Keratinocyte (primary cell): ENCODE results near the gene SIX3. TPM values are rescaled to one million over a fixed set of nuclear protein-coding genes. Genes with fewer than 3 reads are reported as not detected.
A peak's percentile ranks its signal among the peaks of the same experiment; 100 is the strongest.

ENCODE experiments used
- DNase-seq: peaks from one replicate; pipeline ENCODE4 v3.0.0-alpha.2; 2011; ENCODE audit warnings: low read depth, missing footprints, low spot score
- FAIRE-seq: peaks from 2 replicates; lab custom pipeline; 2011; peaks lifted over from hg19 to GRCh38; lab: Jason Lieb, UNC
- H2AFZ ChIP-seq: 2 replicates; pipeline ENCODE4 v1.6.0; 2012; ENCODE audit warnings: low read length, control low read depth, inconsistent platforms; ENCODE audit not compliant: control insufficient read depth
- H3K27ac ChIP-seq: 2 replicates; pipeline ENCODE4 v1.5.1; 2011; ENCODE audit warnings: low read length; ENCODE audit not compliant: control insufficient read depth, insufficient read depth
- H3K27me3 ChIP-seq: 3 replicates; pipeline ENCODE4 v1.6.0; 2011; ENCODE audit warnings: low read length; ENCODE audit not compliant: control insufficient read depth, insufficient read depth; ENCODE audit errors: extremely low read depth
- H3K36me3 ChIP-seq, 2 experiments: 2 replicates in 1 of 2; 3 replicates in 1 of 2; pipeline ENCODE4 v1.5.1; 2011; ENCODE audit warnings: low read length in 2 of 2, mild to moderate bottlenecking in 1 of 2; ENCODE audit not compliant: control insufficient read depth in 2 of 2, insufficient read depth in 2 of 2; ENCODE audit errors: extremely low read depth in 1 of 2
- H3K4me1 ChIP-seq: 3 replicates; pipeline ENCODE4 v1.5.1; 2011; ENCODE audit warnings: low read length; ENCODE audit not compliant: control insufficient read depth, insufficient read depth; ENCODE audit errors: extremely low read depth
- H3K4me2 ChIP-seq: 3 replicates; pipeline ENCODE4 v1.6.0; 2011; ENCODE audit warnings: low read depth, low read length; ENCODE audit not compliant: control insufficient read depth, insufficient read depth; ENCODE audit errors: extremely low read depth
- H3K4me3 ChIP-seq, 3 experiments: fragments of 200-600 bp in 1 of 3; sonication (generic) in 1 of 3; 2 replicates in 2 of 3; 3 replicates in 1 of 3; pipeline ENCODE4 v1.5.1; 2011 to 2016; ENCODE audit warnings: low read length in 3 of 3, mild to moderate bottlenecking in 3 of 3, control low read depth in 2 of 3, inconsistent platforms in 1 of 3, low read depth in 1 of 3, mixed read lengths in 1 of 3, mixed run types in 1 of 3, moderate library complexity in 1 of 3; ENCODE audit not compliant: control insufficient read depth in 2 of 3, insufficient read depth in 2 of 3; ENCODE audit errors: extremely low read depth in 1 of 3
- H3K79me2 ChIP-seq: 2 replicates; pipeline ENCODE4 v1.6.0; 2012; ENCODE audit warnings: low read length; ENCODE audit not compliant: control insufficient read depth, insufficient read depth
- H3K9ac ChIP-seq: 3 replicates; pipeline ENCODE4 v1.6.0; 2011; ENCODE audit warnings: low read length; ENCODE audit not compliant: control insufficient read depth, insufficient read depth; ENCODE audit errors: extremely low read depth
- H3K9me1 ChIP-seq: 3 replicates; pipeline ENCODE4 v1.6.0; 2011; ENCODE audit warnings: low read length; ENCODE audit not compliant: control insufficient read depth, insufficient read depth; ENCODE audit errors: extremely low read depth
- H3K9me3 ChIP-seq: 2 replicates; pipeline ENCODE4 v1.5.1; 2012; ENCODE audit warnings: low read depth, low read length; ENCODE audit not compliant: control insufficient read depth
- H4K20me1 ChIP-seq: 3 replicates; pipeline ENCODE4 v1.6.0; 2011; ENCODE audit warnings: low read length; ENCODE audit not compliant: control insufficient read depth, insufficient read depth; ENCODE audit errors: extremely low read depth
- EZH2 ChIP-seq: IDR thresholded peaks from one replicate; pipeline ENCODE4 v1.6.1; 2012; ENCODE audit warnings: inconsistent platforms, mild to moderate bottlenecking, low read length, moderate library complexity
- dilution Hi-C: fragments of 300-500 bp; cut with MboI; formaldehyde crosslinking; loops from one replicate; pipeline ENCODE4 v1.7.0; 2020; ENCODE audit warnings: low sequenced_read_pairs; ENCODE audit not compliant: extremely low pct_ligation_motif_present
- polyA plus RNA-seq, 5 experiments: library from polyadenylated mRNA; depleted of rRNA in 3 of 5; stranded (reverse) in 3 of 5; stranded (forward) in 1 of 5; unstranded in 1 of 5; fragments of >200 nt; gene quantifications; 1 replicate in 1 of 5; 2 replicates in 3 of 5; 3 replicates in 1 of 5; pipeline versions ENCODE4 v1.2.1 to v1.2.3, GENCODE V29; 2011 to 2012; ENCODE audit warnings: missing spikeins in 2 of 5, low read depth in 1 of 5, low replicate concordance in 1 of 5
- TF ChIP-seq, protein P1 (sequence below), 3 experiments: IDR thresholded peaks in 1 of 3; conservative IDR thresholded peaks in 1 of 3; optimal IDR thresholded peaks in 1 of 3; 2 replicates in 2 of 3; 3 replicates in 1 of 3; pipeline versions ENCODE3 to v1.5.1; 2011; ENCODE audit warnings: low read length in 3 of 3, mild to moderate bottlenecking in 3 of 3, moderate library complexity in 2 of 3, control low read depth in 1 of 3, inconsistent platforms in 1 of 3; ENCODE audit not compliant: insufficient read depth in 2 of 3; ENCODE audit errors: extremely low read depth in 1 of 3

The SIX3 gene
- polyA plus RNA-seq, 1 donor (not counting 4 experiments of a cell fraction or from before 2014, with no cell fraction given): not detected

DNA sequence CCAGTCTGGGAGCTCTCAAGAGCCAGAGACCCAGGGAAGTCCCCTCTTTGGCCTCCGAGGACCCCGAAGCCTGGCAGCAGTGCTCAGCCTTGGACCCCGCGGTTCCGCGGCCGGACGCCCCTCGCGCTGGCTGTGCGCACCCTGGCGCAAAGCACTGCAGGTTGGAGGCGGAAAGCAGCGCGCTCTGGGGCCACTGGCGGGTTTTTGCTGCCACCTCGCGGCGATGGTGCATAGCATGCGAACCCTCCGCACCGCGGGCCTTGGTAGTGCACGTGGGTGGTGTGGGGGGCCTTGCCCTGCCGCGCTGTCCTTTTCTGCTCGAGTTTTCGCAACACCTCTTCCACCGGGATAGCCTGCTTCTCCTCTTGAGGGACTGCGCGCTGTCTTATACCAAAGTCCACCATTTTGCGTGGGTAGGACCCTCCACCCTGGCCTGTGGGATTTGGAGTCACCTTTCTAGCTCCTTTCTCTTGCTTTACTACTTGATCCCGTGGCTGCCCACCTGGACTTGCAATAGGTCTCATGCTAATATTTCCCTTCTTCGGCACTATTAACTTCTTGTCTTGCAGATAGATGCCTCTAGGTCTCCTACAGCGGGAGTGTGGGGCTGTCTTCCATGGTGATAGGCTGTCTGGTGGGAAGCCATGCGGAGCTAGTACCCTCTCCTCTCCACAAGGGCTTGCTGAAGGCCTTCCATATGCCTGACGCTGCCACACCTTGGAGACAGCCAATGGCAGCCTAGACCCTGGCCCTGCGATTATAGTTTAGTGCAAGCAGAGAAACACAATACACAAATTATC, 14.3 kb downstream of the SIX3 start:
- no peaks in the 10 kb centered on the region for H3K36me3 ChIP-seq
- FAIRE-seq: no peak
- no peaks in the 10 kb centered on the region for H3K79me2 ChIP-seq
- H3K4me2 ChIP-seq: peak overlapping the region; percentile 72
- no peak for DNase-seq
- peaks cover 43% of the 10 kb centered on the region for H3K27me3 ChIP-seq
- H3K4me3 ChIP-seq: peak overlapping the region in 2 of 3 experiments; percentile 43 to 49
- TF ChIP-seq, protein P1, sequence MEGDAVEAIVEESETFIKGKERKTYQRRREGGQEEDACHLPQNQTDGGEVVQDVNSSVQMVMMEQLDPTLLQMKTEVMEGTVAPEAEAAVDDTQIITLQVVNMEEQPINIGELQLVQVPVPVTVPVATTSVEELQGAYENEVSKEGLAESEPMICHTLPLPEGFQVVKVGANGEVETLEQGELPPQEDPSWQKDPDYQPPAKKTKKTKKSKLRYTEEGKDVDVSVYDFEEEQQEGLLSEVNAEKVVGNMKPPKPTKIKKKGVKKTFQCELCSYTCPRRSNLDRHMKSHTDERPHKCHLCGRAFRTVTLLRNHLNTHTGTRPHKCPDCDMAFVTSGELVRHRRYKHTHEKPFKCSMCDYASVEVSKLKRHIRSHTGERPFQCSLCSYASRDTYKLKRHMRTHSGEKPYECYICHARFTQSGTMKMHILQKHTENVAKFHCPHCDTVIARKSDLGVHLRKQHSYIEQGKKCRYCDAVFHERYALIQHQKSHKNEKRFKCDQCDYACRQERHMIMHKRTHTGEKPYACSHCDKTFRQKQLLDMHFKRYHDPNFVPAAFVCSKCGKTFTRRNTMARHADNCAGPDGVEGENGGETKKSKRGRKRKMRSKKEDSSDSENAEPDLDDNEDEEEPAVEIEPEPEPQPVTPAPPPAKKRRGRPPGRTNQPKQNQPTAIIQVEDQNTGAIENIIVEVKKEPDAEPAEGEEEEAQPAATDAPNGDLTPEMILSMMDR (optimal IDR thresholded peaks at IDR 0.05 in 1 of 3, IDR thresholded peaks at IDR 0.05 in 1 of 3, conservative IDR thresholded peaks at IDR 0.05 in 1 of 3; ENCODE audit: extremely low read depth in 1 of 3, insufficient read depth in 2 of 3, low read length in 3 of 3): peak; percentile 71 to 98 (median 96)
- TF ChIP-seq EZH2: no peak
- no peak overlapping the region for H2AFZ ChIP-seq
- no peaks in the 10 kb centered on the region for H3K9me3 ChIP-seq
- H3K9ac ChIP-seq: no peak overlapping the region
- H4K20me1 ChIP-seq: no peaks in the 10 kb centered on the region
- peaks cover 31% of the 10 kb centered on the region for H3K4me1 ChIP-seq
- dilution Hi-C loops: loop anchor here (25.0 kb wide), 1 partner anchor 468 kb away; no protein-coding TSS in a partner anchor
- no peaks in the 10 kb centered on the region for H3K9me1 ChIP-seq
- H3K27ac ChIP-seq: no peak overlapping the region

DNA sequence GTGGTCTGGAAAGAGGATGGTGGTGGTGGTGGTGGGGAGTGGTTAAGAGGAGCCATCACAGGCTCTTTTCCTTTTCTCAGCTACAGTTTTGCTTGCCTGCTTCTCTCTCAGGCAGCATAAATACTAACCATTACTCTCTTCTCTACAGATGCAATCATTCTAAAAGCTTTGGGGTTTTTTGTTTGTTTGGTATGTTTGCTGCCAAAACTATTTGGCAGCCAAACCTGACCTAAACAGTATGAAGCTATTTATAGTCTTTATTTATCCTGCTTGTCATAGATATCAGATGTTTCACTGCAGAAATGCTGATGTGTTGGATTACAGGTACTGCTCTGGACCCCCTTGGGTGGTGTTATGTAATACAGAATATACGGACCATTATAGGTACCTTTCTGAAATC, 15.3 kb downstream of the SIX3 start:
- no peaks in the 10 kb centered on the region for H3K36me3 ChIP-seq
- no peaks in the 10 kb centered on the region for H3K9me1 ChIP-seq
- H3K9ac ChIP-seq: no peak overlapping the region
- no peaks in the 10 kb centered on the region for H4K20me1 ChIP-seq
- dilution Hi-C loops: loop anchor here (25.0 kb wide), 1 partner anchor 470 kb away; no protein-coding TSS in a partner anchor
- peaks cover 37% of the 10 kb centered on the region for H3K27me3 ChIP-seq
- no peak overlapping the region for H3K4me3 ChIP-seq
- H3K4me1 ChIP-seq: peaks cover 31% of the 10 kb centered on the region
- H3K27ac ChIP-seq: no peak overlapping the region
- DNase-seq: no peak
- H3K4me2 ChIP-seq: no peak overlapping the region
- TF ChIP-seq, protein P1 (optimal IDR thresholded peaks at IDR 0.05 in 1 of 3, IDR thresholded peaks at IDR 0.05 in 1 of 3, conservative IDR thresholded peaks at IDR 0.05 in 1 of 3; ENCODE audit: extremely low read depth in 1 of 3, insufficient read depth in 2 of 3, low read length in 3 of 3): no peak
- no peak for TF ChIP-seq EZH2
- no peak overlapping the region for H2AFZ ChIP-seq
- H3K9me3 ChIP-seq: no peaks in the 10 kb centered on the region
- no peaks in the 10 kb centered on the region for H3K79me2 ChIP-seq
- FAIRE-seq: no peak
